Measurements from ENCODE around the gene ZP2.
"Not testable (repeated sequence)": the region's sequence is repeated elsewhere in the genome, so short reads cannot be mapped to it uniquely, and the experiment has no call there.

ZP2 gene

DNA sequence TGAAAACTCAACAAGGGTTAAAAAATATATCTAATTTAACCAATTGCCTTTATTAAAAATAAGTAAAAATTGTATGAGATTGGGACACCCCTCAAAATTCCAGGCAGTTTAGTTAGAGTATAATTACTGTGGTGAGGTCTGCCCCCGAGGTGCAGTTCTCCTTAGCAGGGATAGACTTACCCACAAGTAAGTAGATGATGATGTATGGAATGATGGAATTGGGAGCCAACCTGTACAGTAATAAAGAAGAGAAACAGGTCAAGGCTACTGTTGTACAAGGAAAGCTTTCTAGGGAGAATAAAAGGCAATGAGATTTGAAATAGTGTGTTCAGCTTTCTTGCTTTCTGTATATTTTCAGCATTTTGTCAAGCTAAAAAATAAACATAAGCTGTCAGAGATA is 51.1 kb downstream of the ZP2 start:
- no peak for TF ChIP-seq Cebpa-rat (IDR thresholded peaks at IDR 0.05)
- peak overlapping the region in 2 of 10 experiments; percentile 75 to 86; a peak in 1 of 20 replicates for H3K4me3 ChIP-seq
- peaks cover 33 to 46% (median 44%) of the 10 kb centered on the region in 11 experiments for H3K36me3 ChIP-seq
- H3K27ac ChIP-seq, result no peak overlapping the region
- peaks cover 16 to 27% (median 23%) of the 10 kb centered on the region in 10 experiments for H3K4me1 ChIP-seq
- H3K4me2 ChIP-seq, result peak overlapping the region; percentile 91 to 100 (median 97); a peak in 18 of 22 replicates
- H3K27me3 ChIP-seq, result no peaks in the 10 kb centered on the region
- no peaks in the 10 kb centered on the region for H3K9me3 ChIP-seq (replicated peaks in 1 of 11)
- peaks cover 0 to 27% (median 0%) of the 10 kb centered on the region in 11 experiments; a peak in 5 of 22 replicates for H4K20me1 ChIP-seq
- H3K9ac ChIP-seq, result no peak overlapping the region

- peak overlapping the region in 5 of 11 experiments; percentile 31 to 65 (median 44); a peak in 8 of 22 replicates for H3K27ac ChIP-seq
These were observed 52.0 kb downstream of the ZP2 start for GRCh38 chr16:21159281-21159951.

GRCh38 chr16:21158208-21159110 is 52.9 kb downstream of the ZP2 start, which contains the start of gene LDAF1:
TSS of gene LDAF1 (plus strand) at chr16:21158674. CDS start at chr16:21161183, 2,509 bp downstream.
- Histone ChIP-seq H3K4me1 (peaks cover 16 to 27% (median 23%) of the 10 kb centered on the region in 10 experiments), H3K9me3 (replicated peaks in 1 of 11) (no peaks in the 10 kb centered on the region), H3K4me3 (peak within 1 kb of the TSS; percentile 67 to 87 (median 78)), H3K27me3 (no peaks in the 10 kb centered on the region), H3K4me2 (peak within 1 kb of the TSS; percentile 91 to 100 (median 97)), H4K20me1 (peaks cover 0 to 27% (median 0%) of the 10 kb centered on the region in 11 experiments; a peak in 4 of 22 replicates), H3K27ac (peak within 1 kb of the TSS in 10 of 11 experiments; percentile 19 to 68 (median 50); a peak in 19 of 22 replicates), H3K9ac (peak within 1 kb of the TSS; percentile 71 to 84 (median 79)), H3K36me3 (peaks cover 21 to 28% (median 26%) of the 10 kb centered on the region in 11 experiments)
- no peak for TF ChIP-seq Cebpa-rat (IDR thresholded peaks at IDR 0.05)

More at GRCh38 chr16:21159281-21159951, 52.0 kb downstream of the ZP2 start:
- H3K4me2 ChIP-seq, result peak overlapping the region; percentile 91 to 100 (median 97)
- H3K9ac ChIP-seq, result peak overlapping the region; percentile 71 to 84 (median 79)
- peaks cover 16 to 27% (median 23%) of the 10 kb centered on the region in 10 experiments for H3K4me1 ChIP-seq
- peak overlapping the region; percentile 67 to 87 (median 78) for H3K4me3 ChIP-seq
- H3K27me3 ChIP-seq, result no peaks in the 10 kb centered on the region
- H4K20me1 ChIP-seq, result peaks cover 0 to 27% (median 0%) of the 10 kb centered on the region in 11 experiments; a peak in 5 of 22 replicates
- TF ChIP-seq Cebpa-rat (IDR thresholded peaks at IDR 0.05), result no peak
- peaks cover 25 to 38% (median 35%) of the 10 kb centered on the region in 11 experiments for H3K36me3 ChIP-seq
- H3K9me3 ChIP-seq (replicated peaks in 1 of 11), result no peaks in the 10 kb centered on the region

DNA sequence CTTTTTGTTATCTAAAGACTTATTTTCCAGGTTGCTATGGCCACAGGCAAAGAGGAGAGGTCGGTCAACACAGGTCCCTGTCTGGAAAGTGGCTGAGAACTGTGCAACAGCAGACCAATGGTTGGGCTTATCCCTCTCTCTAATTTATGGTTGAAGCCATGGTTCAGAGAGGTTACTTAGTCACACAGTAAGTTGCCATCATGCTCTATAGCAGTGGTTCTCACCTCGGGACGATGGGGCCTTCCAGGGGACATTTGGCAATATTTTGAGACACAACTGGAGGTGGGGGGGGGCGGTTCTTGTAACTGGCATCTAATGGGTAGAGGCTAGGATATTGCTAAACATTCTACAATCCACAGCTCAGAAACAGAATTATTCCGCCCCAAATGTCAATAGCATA is 53.7 kb downstream of the ZP2 start:
- H3K9ac ChIP-seq, result peak overlapping the region in 6 of 11 experiments; percentile 71 to 84 (median 78); a peak in 6 of 22 replicates
- H3K27me3 ChIP-seq, result no peaks in the 10 kb centered on the region
- H3K4me3 ChIP-seq, result peak overlapping the region in 1 of 10 experiments; percentile 85; a peak in 2 of 20 replicates
- peaks cover 16 to 27% (median 23%) of the 10 kb centered on the region in 10 experiments for H3K4me1 ChIP-seq
- H3K27ac ChIP-seq, result no peak overlapping the region
- peaks cover 0 to 22% (median 0%) of the 10 kb centered on the region in 11 experiments; a peak in 3 of 22 replicates for H4K20me1 ChIP-seq
- H3K9me3 ChIP-seq (replicated peaks in 1 of 11), result 0 out of 22 replicates have a peak, but pooled peaks cover 0 to 4% (median 0%) of the 10 kb centered on the region in 11 experiments
- peak overlapping the region; percentile 91 to 100 (median 97) for H3K4me2 ChIP-seq
- peaks cover 13 to 20% (median 17%) of the 10 kb centered on the region in 11 experiments; a peak in 20 of 22 replicates for H3K36me3 ChIP-seq
- TF ChIP-seq Cebpa-rat (IDR thresholded peaks at IDR 0.05), result no peak

GRCh38 chr16:21156767-21157467 is 54.5 kb downstream of the ZP2 start:
- H3K27me3 ChIP-seq, result no peaks in the 10 kb centered on the region
- H3K36me3 ChIP-seq, result peaks cover 10 to 13% (median 12%) of the 10 kb centered on the region in 11 experiments; a peak in 20 of 22 replicates
- no peak overlapping the region for H3K4me2 ChIP-seq
- no peak for TF ChIP-seq Cebpa-rat (IDR thresholded peaks at IDR 0.05)
- H3K9me3 ChIP-seq (replicated peaks in 1 of 11), result 0 out of 22 replicates have a peak, but pooled peaks cover 0 to 4% (median 0%) of the 10 kb centered on the region in 11 experiments
- no peak overlapping the region for H3K27ac ChIP-seq
- peaks cover 16 to 27% (median 23%) of the 10 kb centered on the region in 10 experiments for H3K4me1 ChIP-seq
- no peak overlapping the region for H3K4me3 ChIP-seq
- no peak overlapping the region for H3K9ac ChIP-seq
- H4K20me1 ChIP-seq, result peaks cover 0 to 19% (median 0%) of the 10 kb centered on the region in 11 experiments; a peak in 3 of 22 replicates

DNA sequence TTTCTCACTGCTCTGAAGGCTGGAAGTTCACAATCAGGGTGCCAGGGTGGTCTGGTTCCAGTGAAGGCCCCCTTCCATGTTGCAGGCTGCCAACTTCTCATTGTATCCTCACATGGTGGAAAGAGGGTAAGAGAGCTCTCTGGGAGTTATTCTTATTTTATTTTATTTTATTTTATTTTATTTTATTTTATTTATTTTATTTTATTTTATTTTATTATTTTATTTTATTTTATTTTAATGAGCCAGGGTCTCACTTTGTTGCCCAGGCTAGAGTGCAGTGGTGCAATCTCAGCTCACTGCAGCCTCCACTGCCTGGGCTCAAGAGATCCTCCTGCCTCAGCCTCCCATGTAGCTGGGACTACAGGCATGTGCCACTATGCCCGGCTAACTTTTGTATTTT is 55.4 kb downstream of the ZP2 start:
- not testable (repeated sequence) for H3K27me3 ChIP-seq; H3K9ac ChIP-seq; H3K36me3 ChIP-seq; H3K9me3 ChIP-seq (replicated peaks in 1 of 11); H3K4me2 ChIP-seq; H3K4me3 ChIP-seq; H3K27ac ChIP-seq
- Histone ChIP-seq H4K20me1 (peaks cover 0 to 14% (median 0%) of the 10 kb centered on the region in 11 experiments; a peak in 3 of 22 replicates), H3K4me1 (peaks cover 16 to 27% (median 23%) of the 10 kb centered on the region in 10 experiments)

DNA sequence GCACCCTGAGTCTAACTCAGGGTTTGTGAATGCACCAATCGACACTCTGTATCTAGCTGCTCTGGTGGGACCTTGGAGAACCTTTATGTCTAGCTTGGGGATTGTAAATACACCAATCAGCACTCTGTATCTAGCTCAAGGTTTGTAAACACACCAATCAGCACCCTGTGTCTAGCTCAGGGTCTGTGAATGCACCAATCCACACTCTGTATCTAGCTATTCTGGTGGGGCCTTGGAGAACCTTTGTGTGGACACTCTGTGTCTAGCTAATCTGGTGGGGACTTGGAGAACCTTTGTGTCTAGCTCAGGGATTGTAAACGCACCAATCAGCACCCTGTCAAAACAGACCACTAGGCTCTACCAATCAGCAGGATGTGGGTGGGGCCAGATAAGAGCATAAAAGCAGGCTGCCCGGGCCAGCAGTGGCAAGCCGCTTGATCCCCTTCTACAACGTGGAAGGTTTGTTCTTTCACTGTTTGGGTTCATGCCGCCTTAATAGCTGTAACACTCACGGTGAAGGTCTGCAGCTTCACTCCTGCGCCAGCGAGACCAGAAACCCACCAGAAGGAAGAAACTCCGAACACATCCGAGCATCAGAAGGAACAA is 58.1 kb downstream of the ZP2 start:
- not testable (repeated sequence) for H4K20me1 ChIP-seq, H3K4me2 ChIP-seq, H3K27ac ChIP-seq

GRCh38 chr16:21152160-21153030 is 59.0 kb downstream of the ZP2 start:
- H3K9ac ChIP-seq; H3K27ac ChIP-seq; H3K4me2 ChIP-seq; H3K4me3 ChIP-seq; H3K9me3 ChIP-seq (replicated peaks in 1 of 11); H3K4me1 ChIP-seq; H3K27me3 ChIP-seq; H4K20me1 ChIP-seq; H3K36me3 ChIP-seq: not testable (repeated sequence)

More for the DNA sequence above, 58.1 kb downstream of the ZP2 start:
- H3K4me3 ChIP-seq; H3K27me3 ChIP-seq; H3K9me3 ChIP-seq (replicated peaks in 1 of 11); H3K36me3 ChIP-seq; H3K9ac ChIP-seq: not testable (repeated sequence)
- peaks cover 7 to 16% (median 12%) of the 10 kb centered on the region in 10 experiments for H3K4me1 ChIP-seq

All from BLaER1 treated with 17β-estradiol and CSF1 and Interleukin-3, amounts not matched to agents 10 nM and 100 nM (cell line).